Lung (tissue), 12 donors: ENCODE data around the gene RADIL. TPM values are rescaled to one million over a fixed set of nuclear protein-coding genes. Genes with fewer than 3 reads are reported as not detected.
"Not testable (repeated sequence)": the region's sequence is repeated elsewhere in the genome, so short reads cannot be mapped to it uniquely, and the experiment has no call there.

Experiments used
- ATAC-seq: fragments of 200-7000 bp; cut with Tn5 transposase; one replicate; pipeline ENCODE4 v1.9.1; 2020; ENCODE audit warnings: moderate number of reproducible peaks; ENCODE audit not compliant: insufficient read depth, low FRiP score
- DNase-seq, 3 donors: peaks; one replicate each; pipeline ENCODE4 v3.0.0-alpha.2; 2013 to 2017
- H3K27ac ChIP-seq, 2 donors: one replicate each; pipeline ENCODE4 v1.5.1; 2013; ENCODE audit warnings: mild to moderate bottlenecking in 2 of 2, moderate library complexity in 2 of 2, control low read depth in 1 of 2, inconsistent platforms in 1 of 2, low read depth in 1 of 2, low read length in 1 of 2
- H3K27me3 ChIP-seq, 3 donors: one replicate each; pipeline ENCODE4 v1.5.1; 2013; ENCODE audit warnings: low read length in 2 of 3; ENCODE audit not compliant: control insufficient read depth in 3 of 3, insufficient read depth in 3 of 3
- H3K36me3 ChIP-seq, 4 donors: one replicate each; pipeline ENCODE4 v1.5.1; 2013; ENCODE audit warnings: low read length in 4 of 4, mild to moderate bottlenecking in 1 of 4, moderate library complexity in 1 of 4; ENCODE audit not compliant: control insufficient read depth in 4 of 4, insufficient read depth in 4 of 4
- H3K4me1 ChIP-seq, 5 donors: one replicate each; pipeline ENCODE4 v1.5.1; 2013; ENCODE audit warnings: low read length in 5 of 5, mild to moderate bottlenecking in 2 of 5, moderate library complexity in 1 of 5; ENCODE audit not compliant: control insufficient read depth in 5 of 5, insufficient read depth in 5 of 5
- H3K4me3 ChIP-seq: one replicate; pipeline ENCODE4 v1.5.1; 2013; ENCODE audit warnings: mild to moderate bottlenecking, control low read depth, moderate library complexity
- H3K9ac ChIP-seq, 2 donors: one replicate each; pipeline ENCODE4 v1.5.1; 2013; ENCODE audit warnings: low read length in 2 of 2, control low read depth in 1 of 2; ENCODE audit not compliant: insufficient read depth in 1 of 2
- H3K9me3 ChIP-seq, 4 donors: one replicate each; pipeline ENCODE4 v1.5.1; 2013; ENCODE audit warnings: low read length in 3 of 4, mild to moderate bottlenecking in 1 of 4, moderate library complexity in 1 of 4; ENCODE audit not compliant: control insufficient read depth in 4 of 4, insufficient read depth in 3 of 4
- WGBS, 2 donors: extraction: QIAGEN DNeasy Blood & Tissue Kit; methylation state at CpG; one replicate each; pipeline ENCODE4 v1.1.7; 2013; 5-methylcytosine and 5-hydroxymethylcytosine counted together
- polyA plus RNA-seq, 2 donors: library from polyadenylated mRNA; stranded (reverse); fragments of 200-250 nt; gene quantifications; one replicate each; pipeline ENCODE4 v1.2.1, GENCODE V29; 2013
- total RNA-seq, 2 donors: library from RNA; depleted of rRNA in 1 of 2; stranded (reverse); fragments of >200 nt in 1 of 2; gene quantifications; one replicate each; pipeline ENCODE4 v1.2.1, GENCODE V29; 2014 to 2021
- TF ChIP-seq, protein P1 (sequence below): IDR thresholded peaks from 2 replicates; pipeline ENCODE4 v1.5.1; 2012; ENCODE audit warnings: mild to moderate bottlenecking; ENCODE audit errors: control extremely low read depth, extremely low read depth
- donor health status: control.
- donor health status: control.
- donor health status: Bipolar disorder and iron deficiency.
- donor health status: healthy.
- donor health status: DM: yes; HTN: yes; CAD: no.

The RADIL gene
- total and polyA plus RNA-seq, 4 donors: 3.7 to 9.3 (median 6.3) TPM

DNA sequence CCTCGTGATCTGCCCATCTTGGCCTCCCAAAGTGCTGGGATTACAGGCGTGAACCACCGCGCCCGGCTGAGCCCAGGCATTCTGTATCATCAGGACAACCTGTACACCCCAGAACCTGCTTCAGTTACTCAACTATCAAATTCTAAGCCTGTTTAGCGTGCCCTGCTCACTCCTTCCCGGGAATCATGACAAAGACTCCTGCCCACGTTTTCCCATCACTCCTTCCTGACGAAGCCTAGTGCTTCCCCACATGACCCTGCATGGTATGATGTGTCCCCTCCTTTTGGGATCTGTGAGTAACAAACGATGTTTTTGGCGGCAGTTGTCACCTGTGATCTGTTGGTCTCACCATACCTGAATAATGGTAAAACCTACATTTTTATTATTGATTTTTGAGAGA lies 12.2 kb upstream of the RADIL start:
- H3K27ac ChIP-seq: no peak overlapping the region
- H3K9ac ChIP-seq: no peak overlapping the region
- no peak for DNase-seq
- H3K9me3 ChIP-seq: peaks cover 0 to 3% (median 0%) of the 10 kb centered on the region in 4 donors
- H3K27me3 ChIP-seq: no peaks in the 10 kb centered on the region
- 84 to 86% methylated on average over 11 of the region's 11 CpGs for WGBS, 2 donors
- no peak for ATAC-seq
- TF ChIP-seq, protein P1, sequence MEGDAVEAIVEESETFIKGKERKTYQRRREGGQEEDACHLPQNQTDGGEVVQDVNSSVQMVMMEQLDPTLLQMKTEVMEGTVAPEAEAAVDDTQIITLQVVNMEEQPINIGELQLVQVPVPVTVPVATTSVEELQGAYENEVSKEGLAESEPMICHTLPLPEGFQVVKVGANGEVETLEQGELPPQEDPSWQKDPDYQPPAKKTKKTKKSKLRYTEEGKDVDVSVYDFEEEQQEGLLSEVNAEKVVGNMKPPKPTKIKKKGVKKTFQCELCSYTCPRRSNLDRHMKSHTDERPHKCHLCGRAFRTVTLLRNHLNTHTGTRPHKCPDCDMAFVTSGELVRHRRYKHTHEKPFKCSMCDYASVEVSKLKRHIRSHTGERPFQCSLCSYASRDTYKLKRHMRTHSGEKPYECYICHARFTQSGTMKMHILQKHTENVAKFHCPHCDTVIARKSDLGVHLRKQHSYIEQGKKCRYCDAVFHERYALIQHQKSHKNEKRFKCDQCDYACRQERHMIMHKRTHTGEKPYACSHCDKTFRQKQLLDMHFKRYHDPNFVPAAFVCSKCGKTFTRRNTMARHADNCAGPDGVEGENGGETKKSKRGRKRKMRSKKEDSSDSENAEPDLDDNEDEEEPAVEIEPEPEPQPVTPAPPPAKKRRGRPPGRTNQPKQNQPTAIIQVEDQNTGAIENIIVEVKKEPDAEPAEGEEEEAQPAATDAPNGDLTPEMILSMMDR: no peak
- H3K4me3 ChIP-seq: no peak overlapping the region
- no peaks in the 10 kb centered on the region for H3K4me1 ChIP-seq
- no peaks in the 10 kb centered on the region for H3K36me3 ChIP-seq

DNA sequence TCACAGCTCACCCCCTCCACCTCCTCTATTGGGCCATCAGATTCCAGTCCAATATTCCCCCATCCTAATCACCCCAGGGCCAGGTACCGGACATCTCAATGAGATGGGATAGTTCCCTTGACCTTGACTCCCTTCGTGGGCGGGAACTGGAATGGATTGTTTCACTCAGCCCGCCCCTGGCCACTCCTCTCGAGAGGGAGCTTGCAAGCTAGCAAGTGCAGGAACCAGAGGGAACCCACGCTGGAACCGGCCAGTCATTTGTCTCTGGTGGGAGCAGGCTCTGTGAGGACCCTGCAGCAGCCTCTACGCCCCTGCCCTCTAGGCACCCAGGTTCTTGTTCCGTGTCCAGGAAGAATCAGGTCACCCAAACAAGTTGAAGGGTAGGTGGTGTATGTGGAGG lies 11.0 kb upstream of the RADIL start:
- ATAC-seq: no peak
- H3K27ac ChIP-seq: no peak overlapping the region

DNA sequence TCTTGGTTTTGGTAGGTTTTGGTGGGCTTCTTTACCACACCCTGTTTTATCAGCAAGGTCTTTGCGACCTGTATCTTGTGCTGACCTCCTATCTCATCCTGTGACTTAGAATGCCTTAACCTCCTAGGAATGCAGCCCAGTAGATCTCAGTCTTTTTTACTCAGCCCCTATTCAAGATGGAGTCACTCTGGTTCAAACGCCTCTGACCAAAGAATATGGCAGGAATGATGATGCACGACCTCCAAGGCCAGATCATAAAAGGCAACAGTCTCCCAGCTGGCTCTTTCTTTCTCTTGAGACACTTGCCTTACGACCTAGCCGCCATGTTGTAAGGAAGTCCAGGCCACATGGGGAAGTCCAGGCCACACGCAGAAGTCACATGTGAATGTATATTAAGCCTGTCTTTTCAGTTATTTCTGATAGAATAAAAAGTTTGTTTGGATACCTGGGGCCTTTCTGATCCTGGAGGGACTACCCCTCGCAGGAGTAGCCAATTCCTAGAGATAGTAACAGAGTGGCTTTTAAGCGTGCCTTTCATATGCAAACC lies 10.5 kb upstream of the RADIL start:
- Histone ChIP-seq H3K27ac (no peak overlapping the region), H3K4me3 (no peak overlapping the region), H3K9ac (no peak overlapping the region), H3K4me1 (no peaks in the 10 kb centered on the region), H3K27me3 (no peaks in the 10 kb centered on the region), H3K36me3 (no peaks in the 10 kb centered on the region), H3K9me3 (peaks cover 0 to 3% (median 0%) of the 10 kb centered on the region in 4 donors)
- TF ChIP-seq, protein P1: no peak
- no peak for ATAC-seq
- 88 to 91% methylated on average over 8 of the region's 8 CpGs for WGBS, 2 donors
- no peak for DNase-seq

More for the DNA sequence above, 11.0 kb upstream of the RADIL start:
- 90 to 95% methylated on average over 9 of the region's 9 CpGs for whole genome bisulfite sequencing, 2 donors
- Histone ChIP-seq H3K4me3 (no peak overlapping the region), H3K27me3 (no peaks in the 10 kb centered on the region), H3K9me3 (peaks cover 0 to 3% (median 0%) of the 10 kb centered on the region in 4 donors), H3K4me1 (no peaks in the 10 kb centered on the region), H3K9ac (no peak overlapping the region), H3K36me3 (no peaks in the 10 kb centered on the region)
- TF ChIP-seq, protein P1: no peak
- no peak for DNase-seq

DNA sequence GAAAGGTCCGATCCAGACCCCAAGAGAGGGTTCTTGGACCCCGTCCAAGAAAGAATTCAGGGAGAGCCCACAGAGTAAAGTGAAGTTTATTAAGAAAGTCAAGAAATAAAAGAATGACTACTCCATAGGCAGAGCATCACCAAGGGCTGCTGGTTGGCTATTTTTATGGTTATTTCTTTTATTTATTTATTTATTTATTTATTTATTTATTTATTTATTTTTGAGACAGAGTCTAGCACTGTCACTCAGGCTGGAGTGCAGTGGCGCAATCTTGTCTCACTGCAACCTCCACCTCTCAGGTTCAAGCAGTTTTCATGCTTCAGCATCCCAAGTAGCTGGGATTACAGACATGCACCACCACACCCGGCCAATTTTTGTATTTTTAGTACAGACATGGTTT lies 9.7 kb upstream of the RADIL start:
- 82 to 92% methylated on average over 4 of the region's 4 CpGs for WGBS, 2 donors
- not testable (repeated sequence) for H3K27me3 ChIP-seq, H3K36me3 ChIP-seq, ATAC-seq, H3K9me3 ChIP-seq, DNase-seq, H3K4me1 ChIP-seq, H3K4me3 ChIP-seq, H3K27ac ChIP-seq, H3K9ac ChIP-seq

DNA sequence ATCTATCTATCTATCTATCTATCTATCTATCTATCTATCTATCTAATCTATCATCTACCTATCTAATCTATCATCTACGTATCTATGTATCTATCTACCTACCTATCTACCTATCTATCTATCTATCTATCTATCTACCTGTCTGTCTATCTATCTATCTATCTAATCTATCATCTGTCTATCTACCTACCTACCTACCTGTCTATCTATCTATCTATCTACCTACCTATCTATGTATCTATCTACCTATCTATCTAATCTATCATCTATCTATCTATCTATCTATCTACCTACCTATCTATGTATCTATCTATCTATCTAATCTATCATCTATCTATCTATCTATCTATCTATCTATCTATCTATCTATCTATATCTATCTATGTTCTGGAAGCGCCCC lies 8.0 kb upstream of the RADIL start:
- 71 to 80% methylated on average over 2 of the region's 2 CpGs for WGBS, 2 donors
- not testable (repeated sequence) for H3K27ac ChIP-seq, H3K9ac ChIP-seq, H3K27me3 ChIP-seq, DNase-seq, H3K4me1 ChIP-seq, H3K9me3 ChIP-seq, H3K4me3 ChIP-seq, ATAC-seq, H3K36me3 ChIP-seq
